AG09319 (cell line): Measurements from ENCODE around the gene OR2T11.
"Not testable (repeated sequence)": the region's sequence is repeated elsewhere in the genome, so short reads cannot be mapped to it uniquely, and the experiment has no call there.

Source experiments
- DNase-seq: peaks from one replicate; pipeline ENCODE4 v3.0.0-alpha.2; 2010; ENCODE audit warnings: low read depth; ENCODE audit errors: extremely low read depth
- TF ChIP-seq, protein P1 (sequence below): IDR thresholded peaks from 2 replicates; pipeline ENCODE4 v1.5.1; 2011; ENCODE audit warnings: low read depth, mild to moderate bottlenecking, inconsistent platforms, low read length, moderate library complexity

Gene OR2T11

DNA sequence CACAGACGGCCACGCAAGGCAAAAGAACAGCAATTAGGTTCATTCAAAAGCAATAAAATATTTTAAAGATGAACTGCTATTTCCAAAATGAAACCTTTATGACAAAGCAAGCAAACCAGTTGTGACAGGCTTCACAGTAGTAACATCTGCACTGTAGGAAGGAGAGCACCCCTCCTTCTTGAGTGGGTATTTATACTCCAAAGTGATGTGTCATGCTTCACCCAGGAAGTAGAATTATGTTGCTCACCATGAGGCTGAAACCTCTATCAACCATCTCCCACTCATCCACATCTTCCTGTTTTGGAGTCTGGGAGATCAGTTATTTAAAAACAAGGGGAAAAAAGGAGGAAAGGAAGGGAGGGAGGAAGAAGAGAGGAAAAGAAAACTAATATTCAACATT, 38.3 kb downstream of the OR2T11 start:
- DNase-seq: no peak

DNA sequence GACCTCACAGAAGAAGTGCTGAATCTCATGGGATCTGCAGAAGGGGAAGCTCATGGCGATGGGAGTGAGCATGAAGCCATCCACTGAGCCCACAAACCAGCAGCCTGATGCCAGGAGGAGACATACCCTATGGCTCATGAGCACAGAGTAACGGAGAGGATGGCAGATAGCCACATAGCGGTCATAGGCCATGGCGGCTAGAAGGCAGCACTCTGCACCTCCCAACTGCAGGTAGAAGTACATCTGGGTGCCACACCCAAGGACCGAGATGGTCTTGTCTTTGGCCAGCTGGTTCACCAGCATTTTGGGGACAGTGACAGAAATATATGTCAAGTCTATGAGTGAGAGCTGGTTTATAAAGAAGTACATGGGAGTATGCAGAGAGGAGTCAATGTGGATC, 41.7 kb downstream of the OR2T11 start:
- no peak for DNase-seq
- TF ChIP-seq, protein P1, sequence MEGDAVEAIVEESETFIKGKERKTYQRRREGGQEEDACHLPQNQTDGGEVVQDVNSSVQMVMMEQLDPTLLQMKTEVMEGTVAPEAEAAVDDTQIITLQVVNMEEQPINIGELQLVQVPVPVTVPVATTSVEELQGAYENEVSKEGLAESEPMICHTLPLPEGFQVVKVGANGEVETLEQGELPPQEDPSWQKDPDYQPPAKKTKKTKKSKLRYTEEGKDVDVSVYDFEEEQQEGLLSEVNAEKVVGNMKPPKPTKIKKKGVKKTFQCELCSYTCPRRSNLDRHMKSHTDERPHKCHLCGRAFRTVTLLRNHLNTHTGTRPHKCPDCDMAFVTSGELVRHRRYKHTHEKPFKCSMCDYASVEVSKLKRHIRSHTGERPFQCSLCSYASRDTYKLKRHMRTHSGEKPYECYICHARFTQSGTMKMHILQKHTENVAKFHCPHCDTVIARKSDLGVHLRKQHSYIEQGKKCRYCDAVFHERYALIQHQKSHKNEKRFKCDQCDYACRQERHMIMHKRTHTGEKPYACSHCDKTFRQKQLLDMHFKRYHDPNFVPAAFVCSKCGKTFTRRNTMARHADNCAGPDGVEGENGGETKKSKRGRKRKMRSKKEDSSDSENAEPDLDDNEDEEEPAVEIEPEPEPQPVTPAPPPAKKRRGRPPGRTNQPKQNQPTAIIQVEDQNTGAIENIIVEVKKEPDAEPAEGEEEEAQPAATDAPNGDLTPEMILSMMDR: no peak

More for the DNA sequence above, 38.3 kb downstream of the OR2T11 start:
- TF ChIP-seq, protein P1: no peak

DNA sequence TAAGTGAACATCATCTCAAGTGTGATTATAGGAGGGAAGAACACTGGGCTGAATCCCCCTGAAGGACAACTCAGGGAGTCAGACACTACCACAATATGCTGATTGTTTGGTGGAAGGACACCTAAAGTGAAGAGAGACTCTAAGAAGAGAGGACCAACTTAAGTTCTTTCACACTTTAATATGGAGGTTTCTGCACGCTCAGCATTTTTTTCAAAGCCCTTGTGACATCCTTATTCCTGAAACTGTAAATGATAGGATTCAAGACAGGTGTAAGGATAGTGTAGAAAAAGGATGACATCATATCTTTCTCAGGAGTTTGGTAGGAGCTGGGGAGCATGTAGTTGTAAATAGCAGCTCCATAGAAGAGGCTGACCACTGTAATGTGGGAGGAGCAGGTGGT, 42.2 kb downstream of the OR2T11 start:
- TF ChIP-seq, protein P1: no peak

GRCh38 chr1:248590055-248590454, 44.8 kb downstream of the OR2T11 start:
- TF ChIP-seq, protein P1: no peak
- DNase-seq: no peak

More for the DNA sequence above, 42.2 kb downstream of the OR2T11 start:
- no peak for DNase-seq

DNA sequence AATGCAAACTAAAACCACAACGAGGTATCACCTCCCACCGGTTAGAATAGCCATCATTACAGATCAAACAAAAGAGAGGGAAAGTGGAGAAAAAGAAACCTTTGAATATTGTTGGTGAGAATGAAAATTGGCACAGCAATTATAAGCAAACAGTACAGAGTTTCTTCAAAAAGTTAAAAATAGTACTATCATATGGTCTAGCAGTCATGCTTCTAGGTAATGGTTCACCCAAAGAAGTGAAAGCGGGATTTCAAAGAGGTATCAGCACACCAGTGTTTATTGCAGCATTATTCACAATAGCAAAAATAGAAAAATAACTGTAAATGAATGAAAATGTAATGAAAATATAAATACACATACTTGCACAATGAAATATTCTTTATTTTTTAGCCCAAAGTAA, 45.6 kb downstream of the OR2T11 start:
- TF ChIP-seq, protein P1: no peak

DNA sequence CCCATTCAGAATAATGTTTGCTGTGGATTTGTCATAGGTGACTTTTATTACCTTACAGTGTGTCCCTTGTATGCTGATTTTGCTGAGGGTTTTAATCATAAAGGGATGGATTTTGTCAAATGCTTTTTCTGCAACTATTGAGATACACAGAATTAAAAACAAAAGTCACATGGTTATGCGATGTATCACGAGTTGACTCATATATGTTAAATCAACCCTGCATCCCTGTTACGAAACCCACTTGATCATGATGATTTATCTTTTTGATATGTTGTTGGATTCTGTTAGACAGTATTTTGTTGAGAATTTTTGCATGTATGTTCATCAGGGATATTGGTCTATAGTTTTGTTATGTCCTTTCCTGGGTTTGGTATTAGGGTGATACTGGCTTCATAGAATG, 49.6 kb downstream of the OR2T11 start:
- TF ChIP-seq, protein P1: no peak
- no peak for DNase-seq

More for the DNA sequence above, 45.6 kb downstream of the OR2T11 start:
- DNase-seq: no peak

- DNase-seq: no peak
These were observed 58.5 kb downstream of the OR2T11 start for GRCh38 chr1:248576260-248576980.

DNA sequence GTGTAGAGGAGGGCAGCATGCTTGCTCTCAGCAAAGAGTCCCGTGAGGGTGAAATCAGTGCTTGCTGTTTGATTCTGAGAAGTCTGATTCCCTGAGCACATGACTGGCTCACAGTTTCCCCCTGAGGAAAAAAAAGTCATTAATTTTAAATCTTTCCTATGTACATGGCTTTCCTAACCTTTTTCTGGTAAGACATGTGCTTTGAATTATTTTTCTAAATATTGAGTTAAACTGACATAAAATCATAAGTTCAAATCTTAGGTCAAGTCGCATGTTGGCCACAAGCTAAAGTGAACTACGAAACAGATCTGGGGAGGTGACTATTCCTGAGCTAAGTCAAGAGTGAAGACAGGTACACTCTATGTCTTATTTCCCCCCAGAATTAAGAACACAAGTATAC, 60.2 kb downstream of the OR2T11 start, which contains the start of gene OR2T34:
OR2T34 (minus strand) TSS at position 101 of the 400 bp plus-strand sequence; CDS start at position 101, 0 bp downstream.
- not testable (repeated sequence) for DNase-seq

More at GRCh38 chr1:248576260-248576980, 58.5 kb downstream of the OR2T11 start:
- TF ChIP-seq, protein P1: no peak

DNA sequence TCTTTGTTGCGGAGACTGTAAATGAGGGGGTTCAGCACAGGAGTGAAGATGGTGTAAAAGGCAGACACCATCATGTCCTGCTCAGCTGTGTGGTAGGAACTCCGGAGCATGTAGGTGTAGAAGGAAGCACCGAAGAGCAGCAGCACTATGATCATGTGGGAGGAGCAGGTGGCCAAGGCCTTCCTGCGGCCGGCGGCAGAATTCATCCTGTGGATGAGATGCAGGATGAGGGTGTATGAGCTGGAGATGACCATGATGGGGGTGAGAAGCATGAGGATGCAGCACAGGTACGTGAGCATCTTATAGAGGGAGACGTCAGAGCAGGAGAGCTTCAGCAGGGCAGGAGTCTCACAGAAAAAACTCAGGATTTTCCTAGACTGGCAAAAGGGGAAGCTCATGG, 61.0 kb downstream of the OR2T11 start:
- not testable (repeated sequence) for DNase-seq
